NCI-H146 (cell line): ENCODE data around the gene LMO7.
A peak's percentile ranks its signal among the peaks of the same experiment; 100 is the strongest.
"Not testable (repeated sequence)": the region's sequence is repeated elsewhere in the genome, so short reads cannot be mapped to it uniquely, and the experiment has no call there.

Experiments used
- DNase-seq: peaks from one replicate; lab custom pipeline; 2025; lab: John Stamatoyannopoulos, UW

The LMO7 gene

GRCh38 chr13:75743072-75743471 is 106.9 kb downstream of the LMO7 start:
- DNase-seq: not testable (repeated sequence)

- DNase-seq: no peak
Measured at GRCh38 chr13:75744127-75744526, 108.0 kb downstream of the LMO7 start.

DNA sequence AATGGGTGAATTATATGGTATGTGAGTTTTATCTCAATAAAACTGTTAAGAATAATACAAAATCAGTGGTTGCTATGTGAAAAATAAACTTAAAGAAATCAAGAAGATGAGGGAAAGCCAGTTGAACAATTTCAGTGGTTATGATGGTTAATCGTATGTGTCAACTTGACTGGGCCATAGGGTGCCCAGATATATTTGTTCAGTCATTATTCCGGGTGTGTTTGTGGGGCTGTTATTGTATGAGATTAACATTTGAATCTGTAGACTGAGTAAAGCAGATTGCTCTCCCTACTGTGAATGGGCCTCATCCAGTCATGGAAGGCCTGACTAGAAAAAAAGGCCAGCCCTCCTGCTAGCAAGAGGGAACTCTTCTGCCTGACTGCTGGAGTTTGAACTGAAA is 109.3 kb downstream of the LMO7 start:
- DNase-seq: peak; percentile 24

- no peak for DNase-seq
Measured at GRCh38 chr13:75748874-75749273, 112.7 kb downstream of the LMO7 start.

GRCh38 chr13:75749407-75749806 is 113.3 kb downstream of the LMO7 start:
- DNase-seq: no peak

DNA sequence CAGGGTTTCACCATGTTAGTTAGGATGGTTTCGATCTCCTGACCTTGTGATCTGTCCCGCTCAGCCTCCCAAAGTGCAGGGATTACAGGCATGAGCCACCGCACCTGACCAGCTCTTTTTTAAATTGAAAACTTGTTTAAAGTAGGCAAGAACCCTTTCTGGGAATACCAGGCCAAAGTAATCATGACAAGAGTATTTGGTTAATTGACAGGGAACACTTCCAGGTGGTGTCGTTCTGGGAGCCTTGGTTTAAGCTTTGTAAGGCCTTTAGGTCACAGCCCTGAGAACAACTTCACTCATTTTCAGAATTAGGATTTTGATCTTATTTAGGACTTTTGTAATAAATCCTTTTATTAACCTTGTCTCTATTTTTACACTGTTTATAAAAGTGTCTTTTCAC is 115.2 kb downstream of the LMO7 start:
- DNase-seq: no peak

- DNase-seq: no peak
Measured at GRCh38 chr13:75752826-75753225, 116.7 kb downstream of the LMO7 start.

- no peak for DNase-seq
Measured at GRCh38 chr13:75754936-75755335, 118.8 kb downstream of the LMO7 start.

DNA sequence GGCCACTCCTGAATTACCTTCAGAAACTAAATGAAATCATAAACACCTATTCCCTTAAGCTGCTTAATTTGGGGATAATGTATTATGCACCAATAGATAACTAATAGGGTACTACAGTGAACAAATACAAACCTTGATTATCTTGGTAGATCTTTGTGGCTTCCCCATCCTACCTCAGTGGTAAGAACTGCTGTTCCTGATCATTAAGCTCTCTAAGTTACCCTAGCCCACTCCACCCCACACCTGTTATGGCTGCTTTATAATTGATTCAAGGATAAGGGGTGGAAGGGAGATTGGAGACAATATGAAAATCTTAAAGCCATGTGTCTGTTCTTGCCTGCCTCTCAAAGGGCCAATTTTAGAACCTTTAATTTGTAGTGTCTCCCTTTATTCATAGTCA is 121.2 kb downstream of the LMO7 start:
- no peak for DNase-seq

GRCh38 chr13:75759531-75759930 is 123.4 kb downstream of the LMO7 start:
- no peak for DNase-seq

- peak; percentile 82 for DNase-seq
Measured at GRCh38 chr13:75760131-75761021, 124.2 kb downstream of the LMO7 start.

DNA sequence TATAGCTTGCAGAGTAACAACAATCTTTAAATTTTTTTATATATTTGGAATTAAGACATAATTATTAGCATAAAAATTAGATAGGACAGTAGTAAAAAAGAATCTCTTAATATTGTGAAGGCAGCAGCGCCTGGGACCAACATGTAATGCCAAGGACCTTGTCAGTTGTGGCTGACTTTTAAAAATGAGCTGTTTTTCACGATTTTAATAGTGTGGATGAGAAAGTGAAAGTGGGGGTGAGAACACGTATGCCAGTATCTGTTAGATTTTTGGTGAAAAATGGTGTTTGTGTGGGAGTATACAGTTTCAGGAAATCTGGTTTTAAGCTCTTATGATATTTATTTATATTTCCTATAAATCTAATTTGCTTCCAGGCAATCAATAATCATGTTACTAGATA is 125.2 kb downstream of the LMO7 start:
- DNase-seq: no peak

DNA sequence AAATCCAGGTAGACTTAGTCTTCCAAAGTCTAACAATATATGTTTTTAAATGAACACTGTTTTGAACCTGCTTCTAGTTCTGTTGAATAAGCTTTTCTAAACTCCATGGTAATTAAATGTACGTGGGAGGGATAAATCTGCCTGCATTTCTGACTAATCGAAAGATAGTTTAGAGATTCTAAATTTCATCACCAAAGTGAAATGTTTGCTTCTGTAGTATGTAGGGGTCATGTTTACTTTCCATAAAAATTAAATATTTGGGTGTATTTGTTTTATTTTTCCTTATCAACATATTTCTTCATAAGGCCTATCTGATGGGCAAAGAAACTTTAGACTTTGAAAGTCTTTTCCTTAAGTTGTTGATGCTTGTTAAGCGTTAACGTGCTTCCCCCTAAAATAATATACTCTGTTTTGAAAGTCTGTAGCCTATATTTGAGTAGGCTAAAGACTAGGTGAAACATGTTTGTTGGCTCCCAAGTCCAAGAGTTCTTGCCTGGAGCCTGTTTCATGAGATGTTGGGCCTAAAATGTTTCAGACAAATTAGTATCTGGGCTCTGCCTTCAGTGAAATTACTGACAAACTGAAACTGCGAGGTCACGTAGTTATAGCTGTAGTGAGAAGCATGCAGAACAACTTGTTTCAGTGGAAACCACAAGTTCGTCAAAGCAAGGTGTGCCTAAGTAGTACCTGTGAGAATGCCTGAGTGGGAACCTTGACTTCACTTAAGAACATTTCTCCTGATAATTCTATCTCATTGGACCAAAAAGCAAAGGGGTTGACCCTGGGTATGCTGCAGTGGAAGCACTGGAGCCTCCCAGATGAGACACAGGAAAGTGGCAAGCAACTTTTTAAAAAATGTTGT is 126.2 kb downstream of the LMO7 start:
- no peak for DNase-seq

DNA sequence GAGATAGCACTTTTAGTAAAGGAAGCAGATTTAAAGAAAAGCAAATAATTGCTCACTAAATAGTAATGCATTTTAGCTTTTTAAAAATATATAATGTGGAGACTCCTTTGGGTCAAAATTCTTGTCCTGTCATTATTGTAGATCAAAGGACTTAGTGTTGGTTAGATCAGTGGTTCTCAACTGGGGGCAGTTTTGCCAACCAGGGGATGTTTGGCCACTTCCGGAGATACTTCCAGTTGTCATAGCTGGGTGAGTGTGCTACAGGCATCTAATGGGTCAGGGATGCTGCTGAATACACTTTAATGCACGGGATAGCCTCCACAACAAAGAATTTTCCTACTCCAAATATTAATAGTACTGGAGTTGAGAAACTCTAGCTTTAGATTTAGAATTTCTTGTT is 126.8 kb downstream of the LMO7 start:
- DNase-seq: no peak

GRCh38 chr13:75763512-75763911 is 127.4 kb downstream of the LMO7 start:
- DNase-seq: no peak

DNA sequence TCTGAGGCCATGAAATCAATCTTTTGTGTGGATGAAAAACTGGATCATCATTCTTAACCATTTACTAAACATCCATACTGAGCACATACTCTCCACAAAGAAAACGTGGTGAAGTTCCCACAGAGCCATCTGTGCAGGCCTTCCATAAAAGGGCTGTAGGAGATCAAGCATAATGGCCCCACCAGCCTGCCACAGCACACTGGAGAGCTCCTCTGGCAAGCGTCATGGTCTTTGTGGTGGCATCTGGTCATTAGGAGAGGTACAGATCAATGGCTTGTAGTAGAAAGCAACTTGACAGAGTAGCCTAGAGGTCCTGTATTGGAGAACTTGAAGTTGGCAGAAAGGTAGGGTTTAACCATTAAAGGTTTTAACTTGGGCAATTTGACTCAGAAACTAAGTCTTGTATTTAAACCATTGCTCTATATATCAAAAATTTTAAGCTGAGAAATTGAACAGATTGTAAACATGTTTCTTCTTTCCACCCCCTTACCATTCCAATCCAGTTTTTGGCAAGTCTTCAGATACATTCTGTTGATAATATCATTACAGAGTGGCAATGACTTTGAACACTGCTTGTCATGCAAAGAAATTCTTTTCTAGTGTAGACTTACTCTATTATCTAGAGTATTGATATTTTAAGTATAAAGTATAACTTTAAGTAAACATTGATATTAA is 128.3 kb downstream of the LMO7 start:
- no peak for DNase-seq

GRCh38 chr13:75764926-75765310 is 128.8 kb downstream of the LMO7 start:
- DNase-seq: no peak

DNA sequence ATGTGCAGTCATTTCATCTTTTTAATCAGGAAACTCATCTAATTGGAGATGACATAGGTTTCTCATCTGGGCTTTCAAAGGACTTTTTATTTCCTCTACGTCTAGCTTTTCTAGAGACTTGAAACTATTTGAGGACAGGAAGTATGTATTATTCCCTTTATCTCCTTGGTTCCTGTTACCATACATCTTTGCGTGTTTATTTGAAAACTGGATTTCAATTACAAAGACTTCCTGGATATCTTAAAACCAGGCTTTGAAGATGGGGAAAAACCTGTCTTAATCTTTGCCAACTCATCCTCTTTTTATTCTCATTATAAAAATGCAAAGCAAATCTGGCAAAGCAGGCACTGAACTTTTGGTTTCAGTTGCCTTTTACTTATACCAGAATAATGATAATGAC is 130.5 kb downstream of the LMO7 start:
- no peak for DNase-seq

DNA sequence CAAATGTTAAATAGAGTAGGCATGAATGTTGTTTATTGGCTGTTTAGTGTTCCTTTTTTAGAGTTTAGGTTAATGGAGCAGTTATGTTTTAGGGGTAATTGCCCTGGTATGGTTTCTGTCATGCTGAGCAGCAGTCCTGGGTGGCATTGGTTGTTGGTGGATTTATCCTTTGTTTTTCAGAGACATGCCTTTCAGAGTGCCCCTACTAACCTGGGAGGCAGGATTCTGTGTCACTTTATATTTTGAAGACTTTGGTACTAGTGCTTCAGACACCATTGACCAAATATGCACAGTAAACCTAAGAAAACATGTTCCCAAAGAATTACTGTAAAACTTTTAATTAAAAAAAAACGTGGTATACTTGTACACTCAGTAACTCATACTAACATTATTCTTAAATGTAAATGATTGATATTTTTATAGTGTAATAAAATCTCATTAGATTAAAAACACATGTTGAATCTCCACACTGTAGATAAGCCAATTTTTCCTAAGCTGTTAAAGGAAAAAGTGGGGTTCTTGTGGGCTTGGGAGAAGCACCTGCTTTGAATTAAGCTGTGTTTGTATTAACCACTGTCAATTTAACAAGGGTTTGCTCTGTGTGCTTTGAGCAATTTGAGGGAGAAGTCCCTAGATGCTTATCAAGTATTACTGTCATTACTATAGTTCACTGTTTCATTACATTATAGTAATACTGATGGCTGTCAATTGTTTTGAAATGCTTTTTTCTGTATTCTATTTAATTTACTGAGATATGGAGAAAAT is 133.2 kb downstream of the LMO7 start:
- DNase-seq: peak; percentile 71

DNA sequence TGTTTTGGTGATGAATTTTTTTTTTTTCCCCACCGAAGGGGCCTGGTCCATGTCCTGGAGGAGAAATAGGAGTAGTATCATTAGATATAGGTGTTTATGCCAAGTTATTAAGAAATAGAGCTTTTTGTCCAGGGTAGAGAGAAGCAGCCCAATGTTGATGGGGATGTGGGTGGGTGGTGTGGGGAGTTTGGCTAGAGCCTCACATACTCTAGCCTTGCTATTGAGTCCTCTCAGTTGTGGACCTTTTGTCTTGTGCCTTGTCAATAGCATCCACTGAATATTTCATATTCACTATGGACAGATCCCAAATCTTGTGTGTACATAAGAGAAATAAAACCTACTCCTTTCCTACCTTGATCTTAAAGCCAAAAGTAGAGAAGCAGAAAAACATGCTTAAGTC is 134.0 kb downstream of the LMO7 start:
- no peak for DNase-seq

DNA sequence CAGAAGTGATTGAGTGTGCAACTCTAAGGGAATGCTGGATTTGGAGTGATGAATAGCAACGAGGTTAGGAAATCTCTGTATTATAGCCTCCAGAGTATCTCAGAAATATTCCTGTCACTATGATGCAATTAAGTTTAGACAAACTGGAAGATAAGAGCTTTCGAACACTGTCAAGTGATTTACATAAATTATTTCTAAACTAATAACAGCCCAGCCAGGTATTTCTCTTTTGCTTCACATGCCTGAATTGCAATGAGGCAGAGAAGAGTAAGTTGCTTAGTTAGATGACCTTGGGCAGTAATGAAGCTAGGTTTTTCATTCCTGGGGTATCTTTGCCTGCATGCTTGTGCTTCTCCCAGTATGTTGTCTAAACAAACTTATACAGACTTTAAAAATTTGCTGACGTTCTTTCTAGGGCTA is 134.5 kb downstream of the LMO7 start:
- no peak for DNase-seq

GRCh38 chr13:75771226-75771625 is 135.1 kb downstream of the LMO7 start:
- no peak for DNase-seq
